HG02763 (cell line): ENCODE data around the gene WIF1.

ENCODE experiments used
- ATAC-seq: cut with Tn5 transposase; IDR thresholded peaks from one replicate; pipeline ENCODE4 v1.9.1; 2021; ENCODE audit warnings: mild to moderate bottlenecking, moderate library complexity; ENCODE audit not compliant: unreplicated experiment

WIF1 gene

DNA sequence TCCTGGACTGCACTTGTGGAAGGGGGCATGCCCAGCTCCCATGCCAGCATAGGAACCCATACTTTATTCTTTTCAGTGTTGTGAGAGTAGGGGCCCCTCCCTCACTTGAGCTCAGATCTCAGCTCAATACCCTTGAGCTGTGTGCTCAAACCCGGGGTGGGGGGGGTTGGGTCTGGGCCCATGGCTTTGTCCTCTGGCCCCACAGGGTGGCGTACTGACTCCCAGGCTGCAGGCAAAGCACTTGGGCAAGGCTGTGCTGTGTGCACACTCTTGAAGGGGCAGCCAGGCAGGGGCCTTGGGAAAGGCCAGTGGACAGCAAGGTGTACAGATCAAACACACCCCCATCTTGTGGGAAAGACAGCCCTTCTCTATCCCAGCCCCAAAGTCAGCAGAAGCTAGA is 81.8 kb downstream of the WIF1 start:
- no peak for ATAC-seq

DNA sequence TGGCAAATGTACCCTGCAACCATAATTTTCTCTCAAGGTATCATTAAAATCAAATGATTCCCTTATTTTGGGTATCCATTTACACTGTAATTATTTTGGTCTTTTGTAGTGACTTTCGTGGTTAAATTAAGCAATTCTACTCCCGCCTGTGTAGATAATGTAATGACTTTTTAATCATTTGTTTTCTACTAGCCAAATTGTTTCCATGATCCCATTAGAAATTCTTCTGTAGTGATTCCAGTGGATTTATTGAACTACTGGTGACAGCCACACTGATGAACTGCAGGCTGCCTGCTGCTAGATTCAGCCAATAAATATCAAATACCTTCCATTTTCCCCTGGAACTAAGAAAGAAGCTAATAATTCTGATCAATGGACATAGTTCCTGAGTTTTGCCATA is 96.0 kb downstream of the WIF1 start:
- no peak for ATAC-seq

DNA sequence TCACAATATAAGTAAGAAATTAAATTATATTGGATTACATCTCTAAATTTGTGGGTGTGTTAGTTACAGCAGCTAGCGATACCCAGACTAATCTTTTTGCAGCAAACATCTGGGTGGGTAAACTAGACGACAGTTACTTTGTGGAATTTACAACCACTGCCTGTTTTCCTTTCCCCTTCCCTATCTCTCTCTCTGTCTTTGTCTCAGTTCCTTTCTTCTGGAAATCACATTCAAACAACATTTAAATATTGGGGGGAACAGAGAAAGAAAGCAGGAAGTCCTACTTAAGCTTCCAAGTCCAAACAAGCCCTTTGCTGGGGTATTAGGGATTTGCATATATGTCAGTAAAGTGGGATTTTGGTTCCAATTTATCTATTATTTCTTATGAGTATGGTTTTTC is 97.6 kb downstream of the WIF1 start:
- no peak for ATAC-seq

DNA sequence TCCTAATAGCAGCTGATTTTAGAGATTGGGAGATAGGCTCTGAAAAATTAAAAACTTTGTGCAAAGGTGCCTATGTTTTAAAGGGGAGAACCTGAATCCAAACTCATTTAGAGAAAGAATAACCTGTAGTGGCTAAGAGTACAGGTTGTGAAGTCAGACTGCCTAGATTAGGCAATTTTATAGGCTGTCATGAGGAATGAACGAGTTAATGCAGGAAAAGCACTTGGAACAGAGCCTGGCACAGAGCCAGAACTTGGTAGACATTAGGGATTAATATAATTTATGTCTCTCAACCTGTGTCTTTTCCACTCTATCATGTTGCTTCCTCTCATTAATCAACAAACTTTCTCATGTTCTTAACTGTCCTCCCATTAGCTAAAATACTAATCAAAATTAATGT is 98.1 kb downstream of the WIF1 start:
- no peak for ATAC-seq

DNA sequence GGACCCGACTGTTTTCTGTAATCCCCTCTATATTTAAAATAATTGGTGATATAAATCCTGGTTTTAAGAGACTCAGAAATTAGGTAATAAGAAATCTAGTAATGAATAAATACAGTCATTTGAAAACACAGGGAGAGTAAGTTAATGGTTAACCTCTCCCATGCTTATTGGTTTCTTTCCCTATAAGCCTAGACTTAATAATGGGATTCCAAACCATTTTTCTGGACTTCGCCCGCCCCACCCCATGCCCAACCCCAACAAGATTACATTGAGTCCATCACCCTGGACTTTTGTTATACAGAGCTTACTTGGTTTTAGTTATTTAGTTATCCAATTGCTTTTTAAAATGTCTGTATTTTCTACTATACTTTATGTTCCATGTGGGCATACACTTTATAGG is 98.7 kb downstream of the WIF1 start:
- ATAC-seq, result no peak

DNA sequence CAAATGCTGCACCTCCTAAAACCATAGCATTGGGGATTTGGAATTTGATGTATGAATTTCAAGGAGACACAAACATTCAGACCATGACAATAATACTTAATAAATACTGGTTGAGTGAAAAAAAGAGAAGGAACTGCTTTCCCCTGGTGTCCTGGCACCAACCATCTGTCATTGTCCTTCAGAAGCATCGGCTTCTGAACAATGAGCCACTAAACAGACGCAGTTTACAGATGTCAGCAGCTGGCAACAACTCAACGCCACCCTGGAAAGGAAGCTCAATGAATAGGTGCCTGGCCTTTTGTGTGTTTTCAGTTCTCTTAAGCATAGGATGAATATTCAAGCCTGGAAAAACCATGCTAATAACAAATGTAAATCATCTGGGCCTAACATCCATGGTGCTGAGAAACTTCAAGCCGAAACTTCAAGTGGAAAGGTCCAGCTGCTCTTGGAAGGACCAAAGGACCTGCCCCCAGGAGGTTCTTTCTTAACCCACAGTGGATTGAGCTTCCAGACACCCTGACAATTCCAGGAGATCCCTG is 101.3 kb downstream of the WIF1 start:
- no peak for ATAC-seq

DNA sequence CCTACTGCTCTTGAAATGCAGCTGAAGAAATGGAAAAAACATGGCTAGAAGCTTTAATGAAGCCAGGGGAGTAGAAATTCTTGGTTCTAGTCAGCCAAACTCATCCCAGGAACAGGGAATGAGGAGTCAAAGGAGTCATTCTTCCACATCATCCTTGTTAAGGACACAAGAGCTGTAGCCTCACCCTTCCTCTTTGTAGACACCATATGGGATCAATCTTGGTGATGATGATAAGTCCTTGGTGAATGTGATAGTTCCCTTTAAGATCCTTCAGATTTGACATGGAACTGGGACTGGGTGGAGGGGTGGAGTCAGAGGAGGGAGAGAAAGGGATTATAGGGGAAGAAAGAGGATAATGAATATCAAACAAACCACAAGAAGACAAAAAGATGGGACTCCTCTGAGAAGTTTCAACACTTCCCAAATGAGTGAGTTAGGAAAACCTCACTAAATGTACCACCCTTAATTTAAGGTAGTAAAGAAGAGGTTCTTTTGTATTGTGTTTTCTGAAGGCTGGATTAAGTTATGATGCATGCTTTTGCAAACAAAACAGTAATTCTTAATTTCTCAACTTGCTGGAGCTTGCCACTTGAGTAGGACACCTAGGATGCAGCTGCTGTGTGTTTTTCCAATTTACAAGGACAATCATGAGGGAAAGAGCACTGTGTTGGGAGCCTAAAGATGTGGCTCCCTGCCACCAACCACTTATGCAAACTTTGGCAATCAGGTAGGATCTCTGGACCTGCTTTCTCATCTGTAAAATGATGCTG is 104.0 kb downstream of the WIF1 start:
- ATAC-seq, result no peak

DNA sequence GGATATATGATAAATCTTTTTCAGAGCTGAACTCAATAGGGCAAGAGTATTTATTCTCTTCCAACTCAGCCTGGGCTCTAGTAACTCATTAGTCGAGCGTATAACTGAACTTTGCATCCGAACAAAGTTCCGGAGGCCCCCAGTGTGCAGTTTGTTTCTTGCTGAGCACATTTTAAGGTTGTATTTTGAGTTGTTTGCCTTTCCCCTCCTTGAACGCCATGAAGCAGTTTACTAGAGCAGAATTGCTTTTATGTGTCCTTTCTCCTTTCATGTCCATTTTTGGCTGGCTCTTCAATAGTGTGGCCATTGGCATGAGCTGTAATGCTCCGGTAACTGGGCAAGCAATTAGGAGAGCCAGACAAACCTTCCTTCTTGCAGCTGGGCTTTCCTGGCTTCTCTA is 105.3 kb downstream of the WIF1 start:
- no peak for ATAC-seq

DNA sequence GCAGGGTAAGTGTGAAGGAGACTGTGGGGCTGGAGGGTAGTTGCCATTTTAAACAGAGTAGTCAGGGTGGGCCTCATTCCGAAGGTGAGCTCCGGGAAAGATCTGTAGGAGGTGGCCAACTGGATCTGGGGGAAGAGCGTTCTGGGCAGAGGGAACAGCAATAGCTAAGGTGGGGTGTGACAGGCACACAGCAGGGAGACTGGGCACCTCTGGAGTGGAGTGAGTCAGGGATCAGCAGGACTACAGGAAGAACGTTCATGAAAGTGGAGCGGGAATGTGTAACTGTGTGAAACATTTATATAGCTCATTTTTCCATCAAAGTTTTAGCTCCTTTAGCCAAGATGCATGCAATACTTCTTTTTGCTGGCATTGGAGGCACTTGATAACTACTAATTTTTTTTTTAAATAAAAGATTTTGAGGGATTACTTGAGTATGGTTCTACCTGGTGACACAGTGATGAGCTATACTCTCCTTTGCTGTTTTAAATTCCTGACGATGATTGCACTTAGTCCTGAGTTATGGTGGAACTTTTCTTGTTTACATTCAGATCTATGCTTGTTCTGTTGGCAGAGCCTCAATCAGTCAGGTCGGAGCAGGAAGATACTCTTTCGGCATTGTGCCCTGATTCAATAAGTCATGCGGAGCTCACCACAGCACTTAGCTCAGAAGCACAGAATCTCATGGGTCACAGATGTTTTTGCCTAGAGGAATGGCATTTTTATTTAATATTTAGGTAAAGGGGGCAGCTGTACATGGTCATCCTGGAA is 106.4 kb downstream of the WIF1 start:
- ATAC-seq, result no peak

DNA sequence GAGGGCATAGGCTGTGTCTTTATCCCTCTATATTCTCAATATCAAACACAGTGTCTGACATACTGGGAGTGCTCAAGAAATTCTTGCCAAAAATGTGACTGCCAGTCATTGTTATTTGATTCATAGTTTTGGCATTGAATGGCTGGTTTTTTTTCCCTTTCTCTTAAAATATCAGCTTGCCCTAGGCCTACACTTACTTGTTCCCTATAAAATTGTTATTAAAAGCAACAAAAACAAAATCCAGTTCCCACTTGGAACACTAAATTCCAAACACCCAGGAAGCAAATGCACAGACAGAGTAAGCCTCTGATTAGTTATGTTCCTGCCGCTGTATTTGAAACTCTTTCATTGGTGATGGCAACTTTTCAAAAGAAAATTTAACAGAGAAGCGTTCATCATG is 110.7 kb downstream of the WIF1 start:
- ATAC-seq, result no peak

DNA sequence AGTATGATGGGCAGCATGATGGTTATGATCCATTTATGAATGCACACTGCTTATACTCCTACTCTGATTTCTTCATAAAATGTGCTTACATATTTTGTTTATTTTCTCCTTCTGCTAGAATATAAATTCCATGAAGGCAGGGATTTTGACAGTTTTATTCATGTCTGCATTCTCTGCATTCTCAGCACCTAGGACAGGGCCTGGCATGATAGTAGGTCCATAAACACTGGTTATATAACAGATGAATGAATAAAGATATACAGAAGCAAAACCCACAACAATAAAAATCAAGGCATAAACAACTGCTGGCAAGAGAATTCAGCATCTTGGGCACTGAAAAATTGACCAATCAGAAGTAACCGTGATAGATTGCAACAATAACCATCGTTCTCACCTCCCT is 115.4 kb downstream of the WIF1 start:
- ATAC-seq, result no peak

DNA sequence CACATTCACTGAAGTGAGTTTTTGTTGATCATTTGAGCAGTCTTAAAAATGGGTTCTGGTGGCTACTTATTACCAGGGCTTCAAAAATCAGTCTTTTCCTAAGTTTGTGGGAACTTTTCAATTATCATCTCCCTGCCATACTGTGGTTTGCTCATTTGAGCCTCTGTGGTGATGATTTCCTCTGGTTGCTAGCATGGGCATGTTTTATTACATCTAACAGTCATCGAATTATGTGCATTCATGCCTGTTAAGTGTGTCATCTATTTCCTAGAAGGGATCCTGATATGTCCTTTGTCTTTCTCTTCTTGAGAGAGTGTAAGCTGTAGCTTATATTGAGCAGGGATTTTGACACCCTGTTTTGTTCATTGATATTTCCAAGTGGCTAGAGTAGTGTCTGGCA is 116.8 kb downstream of the WIF1 start:
- ATAC-seq, result no peak
